Measurements from ENCODE around the gene GIT2. TPM values are rescaled to one million over a fixed set of nuclear protein-coding genes. Genes with fewer than 3 reads are reported as not detected.

The GIT2 gene
- total and polyA plus RNA-seq, 2 of the 13 experiments (the other 11 are each of a cell fraction or from before 2014, with no cell fraction given) = 18.4 to 19.8 TPM

- TF ChIP-seq ZNF18 (CRISPR knock-in tag; IDR thresholded peaks at IDR 0.05; ENCODE audit: insufficient replicate concordance) = peak; percentile 95
- no peak for TF ChIP-seq ZNF367 (CRISPR knock-in tag; IDR thresholded peaks at IDR 0.05; ENCODE audit: borderline replicate concordance)
- no peak for TF ChIP-seq ZNF597 (CRISPR knock-in tag; IDR thresholded peaks at IDR 0.05)
- TF ChIP-seq BATF2 (CRISPR knock-in tag; IDR thresholded peaks at IDR 0.05) = no peak
- 0 out of 2 replicates have a peak, but pooled peaks have one; percentile 22 for TF ChIP-seq REPIN1 (CRISPR knock-in tag; IDR thresholded peaks at IDR 0.05; ENCODE audit: borderline replicate concordance, low read depth)
- TF ChIP-seq MXD3 (CRISPR knock-in tag; IDR thresholded peaks at IDR 0.05) = no peak
- peak; percentile 63; the same call in 1 of the 2 replicates for TF ChIP-seq ERF (CRISPR knock-in tag; IDR thresholded peaks at IDR 0.05)
- TF ChIP-seq ZNF503 (CRISPR knock-in tag; IDR thresholded peaks at IDR 0.05) = peak; percentile 86; the same call in 1 of the 2 replicates
- peak; percentile 57 for TF ChIP-seq ZNF574 (CRISPR knock-in tag; IDR thresholded peaks at IDR 0.05)
- peak in 1 of 2 experiments; percentile 44; a peak in 1 of 4 replicates for TF ChIP-seq REST (IDR thresholded peaks at IDR 0.05; ENCODE audit: borderline replicate concordance in 1 of 2, low read depth in 1 of 2, low read length in 2 of 2)
- no peak for TF ChIP-seq HINFP (CRISPR knock-in tag; IDR thresholded peaks at IDR 0.05; ENCODE audit: low read depth)
Observed at GRCh38 chr12:110039085-110039807, 43.1 kb upstream of the GIT2 start (continued).

All from HepG2 (cell line).